GM08714 (cell line): ENCODE measurements around the gene LCN15.
"Not testable (repeated sequence)": the region's sequence is repeated elsewhere in the genome, so short reads cannot be mapped to it uniquely, and the experiment has no call there.

Experiments used
- H3K4me3 ChIP-seq: fragments of 200-500 bp; sonication (Bioruptor generic); 2 replicates; pipeline ENCODE4 v1.5.1; 2014; ENCODE audit warnings: mild to moderate bottlenecking, low read length, inconsistent platforms
- ZNF274 ChIP-seq: IDR thresholded peaks from 2 replicates; pipeline ENCODE4 v1.6.1; 2012; ENCODE audit warnings: mild to moderate bottlenecking, low read depth, low read length

Gene LCN15

GRCh38 chr9:136712690-136713544 is 51.4 kb downstream of the LCN15 start:
- H3K4me3 ChIP-seq, result peak overlapping the region; percentile 4; the same call in 1 of the 2 replicates
- TF ChIP-seq ZNF274, result no peak

GRCh38 chr9:136711751-136712689 is 52.3 kb downstream of the LCN15 start, which contains the start of gene DIPK1B:
TSS of gene DIPK1B (plus strand) at chr9:136712572. CDS start at chr9:136712666, 94 bp downstream.
- peak within 1 kb of the TSS; percentile 4; the same call in 1 of the 2 replicates for H3K4me3 ChIP-seq
- no peak for TF ChIP-seq ZNF274

GRCh38 chr9:136711219-136711648 is 53.1 kb downstream of the LCN15 start:
- H3K4me3 ChIP-seq, result not testable (repeated sequence)

GRCh38 chr9:136710543-136710942 is 53.8 kb downstream of the LCN15 start:
- no peak for TF ChIP-seq ZNF274
- H3K4me3 ChIP-seq, result no peak overlapping the region
